Tibial artery (tissue), 4 donors: ENCODE results near the gene CHST1.

ENCODE experiments used
- DNase-seq, 2 donors: peaks; one replicate each; pipeline ENCODE4 v3.0.0-alpha.2; 2019
- H3K27ac ChIP-seq, 2 donors: fragments of 200-600 bp; sonication (generic) in 1 of 2; 1 replicate in 1 of 2; 2 replicates in 1 of 2; pipeline ENCODE4 v1.5.1; 2018 to 2019; ENCODE audit warnings: mild to moderate bottlenecking in 1 of 2
- H3K27me3 ChIP-seq, 2 donors: fragments of 200-600 bp; sonication (generic) in 1 of 2; one replicate each; pipeline versions ENCODE4 v1.5.1 to v1.6.0; 2016 to 2019
- H3K36me3 ChIP-seq, 3 donors: fragments of 200-600 bp; sonication (generic) in 2 of 3; one replicate each; pipeline ENCODE4 v1.5.1; 2016 to 2019; ENCODE audit warnings: mild to moderate bottlenecking in 2 of 3
- H3K4me1 ChIP-seq, 4 donors: fragments of 200-600 bp; sonication (generic) in 2 of 4; 1 replicate in 3 of 4; 2 replicates in 1 of 4; pipeline ENCODE4 v1.5.1; 2016 to 2019
- H3K4me3 ChIP-seq, 2 donors: fragments of 200-600 bp; sonication (generic) in 1 of 2; 1 replicate in 1 of 2; 2 replicates in 1 of 2; pipeline ENCODE4 v1.5.1; 2018 to 2019; ENCODE audit warnings: mild to moderate bottlenecking in 2 of 2
- H3K9me3 ChIP-seq, 3 donors: fragments of 200-600 bp; sonication (generic) in 1 of 3; one replicate each; pipeline ENCODE4 v1.5.1; 2016 to 2019
- CTCF ChIP-seq, 2 experiments: fragments of 200-600 bp in 1 of 2; fragments of 450-650 bp in 1 of 2; IDR thresholded peaks; one replicate each; pipeline ENCODE4 v1.5.1; 2017 to 2019; ENCODE audit warnings: antibody characterized with exemption in 2 of 2, mild to moderate bottlenecking in 1 of 2, moderate library complexity in 1 of 2
- intact Hi-C: fragments of 100-400 bp; cut with DNase I; formaldehyde crosslinking; loops from one replicate; pipeline ENCODE4 v1.15.0; 2023; ENCODE audit warnings: low total_unique reads

CHST1 gene

GRCh38 chr11:45653277-45653676 is 12.1 kb downstream of the CHST1 start:
- Histone ChIP-seq H3K4me1 (peaks cover 0 to 41% (median 15%) of the 10 kb centered on the region in 4 donors), H3K9me3 (no peaks in the 10 kb centered on the region), H3K36me3 (peaks cover 4 to 10% (median 8%) of the 10 kb centered on the region in 3 donors), H3K4me3 (no peak overlapping the region), H3K27ac (no peak overlapping the region), H3K27me3 (peaks cover 0 to 12% of the 10 kb centered on the region in 2 donors)
- intact Hi-C loops = loop anchor here (10.0 kb wide), 1 partner anchor 278 kb away; no protein-coding TSS in a partner anchor
- no peak for TF ChIP-seq CTCF (IDR thresholded peaks at IDR 0.05)
- no peak for DNase-seq

GRCh38 chr11:45652781-45653180 is 12.6 kb downstream of the CHST1 start:
- Histone ChIP-seq H3K27ac (no peak overlapping the region), H3K36me3 (peaks cover 4 to 10% (median 8%) of the 10 kb centered on the region in 3 donors), H3K9me3 (no peaks in the 10 kb centered on the region), H3K4me3 (no peak overlapping the region), H3K4me1 (peaks cover 0 to 36% (median 14%) of the 10 kb centered on the region in 4 donors), H3K27me3 (peaks cover 0 to 7% of the 10 kb centered on the region in 2 donors)
- TF ChIP-seq CTCF (IDR thresholded peaks at IDR 0.05) = no peak
- no peak for DNase-seq
- intact Hi-C loops = loop anchor here (10.0 kb wide), 1 partner anchor 278 kb away; no protein-coding TSS in a partner anchor

DNA sequence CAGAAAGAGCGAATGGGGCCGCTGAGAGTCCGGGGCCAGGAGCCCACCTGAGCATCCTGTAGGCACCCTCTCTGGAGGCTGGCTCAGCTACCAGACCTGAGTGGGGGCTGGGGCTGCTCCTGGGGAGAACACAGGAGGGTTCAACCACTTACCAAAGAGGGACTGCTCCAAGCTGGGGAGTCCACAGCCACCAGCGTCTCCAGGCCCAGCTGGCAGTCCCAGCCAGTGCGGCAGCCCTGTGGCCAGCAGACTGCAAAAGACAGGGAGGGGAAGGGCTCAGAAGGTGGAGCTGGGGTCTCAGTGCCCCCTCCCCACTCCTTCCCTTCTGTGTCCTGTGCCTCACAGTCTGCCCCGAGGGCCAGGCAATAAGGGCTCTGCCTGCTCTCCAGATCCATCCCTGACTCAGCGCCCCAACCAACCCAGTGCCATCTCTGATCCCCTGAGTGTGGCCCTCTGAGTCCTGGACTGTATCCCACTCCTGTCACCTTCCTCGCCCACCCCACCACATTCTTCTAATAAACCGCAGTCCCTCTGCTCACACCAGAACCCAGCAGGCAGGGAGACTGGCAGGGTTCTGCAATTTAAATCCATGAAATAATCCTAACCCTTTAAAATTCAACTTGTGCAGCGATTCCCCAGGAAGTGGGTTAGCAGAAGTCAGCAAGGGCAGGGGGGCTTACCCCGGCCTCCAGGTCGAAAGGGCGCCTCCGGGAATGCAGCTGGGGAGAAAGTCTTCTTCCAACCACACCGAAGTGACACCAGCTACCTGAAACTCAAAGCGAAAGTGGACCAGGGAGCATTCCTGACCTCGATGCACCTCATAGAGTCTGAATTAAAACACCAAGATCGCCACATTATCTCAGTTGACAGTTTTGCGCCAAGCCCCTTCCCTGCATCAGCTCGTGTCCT is 13.3 kb downstream of the CHST1 start:
- intact Hi-C loops = loop anchor here (10.0 kb wide), 1 partner anchor 277 kb away; no protein-coding TSS in a partner anchor
- TF ChIP-seq CTCF (IDR thresholded peaks at IDR 0.05) = no peak

DNA sequence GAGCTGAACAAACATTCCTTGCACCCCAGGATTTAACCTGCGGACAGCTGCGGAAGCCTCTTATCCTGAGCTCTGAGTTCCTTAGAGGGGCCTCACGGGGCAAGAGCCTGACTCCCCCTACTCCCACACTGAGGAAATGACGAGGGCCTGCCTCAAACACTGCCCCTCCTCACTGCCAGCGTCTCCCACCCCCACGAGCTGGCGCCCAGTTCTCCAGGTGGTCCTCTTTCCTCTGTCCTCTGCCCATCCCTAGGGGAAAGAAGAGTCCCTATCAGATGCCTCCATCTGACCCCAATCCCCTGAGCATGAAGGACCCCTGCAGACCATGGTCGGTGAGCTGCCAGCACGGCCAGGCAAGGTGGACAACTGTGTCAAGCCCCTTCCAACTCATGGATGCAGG is 14.3 kb downstream of the CHST1 start:
- no peak for TF ChIP-seq CTCF (IDR thresholded peaks at IDR 0.05)
- no peak for DNase-seq
- no peak overlapping the region for H3K4me3 ChIP-seq
- peaks cover 4 to 10% (median 8%) of the 10 kb centered on the region in 3 donors for H3K36me3 ChIP-seq
- no peaks in the 10 kb centered on the region for H3K9me3 ChIP-seq
- peaks cover 0 to 36% (median 14%) of the 10 kb centered on the region in 4 donors for H3K4me1 ChIP-seq
- no peak overlapping the region for H3K27ac ChIP-seq
- intact Hi-C loops = loop anchor here (10.0 kb wide), 1 partner anchor 276 kb away; no protein-coding TSS in a partner anchor
- H3K27me3 ChIP-seq = peaks cover 0 to 3% of the 10 kb centered on the region in 2 donors

More for the DNA sequence above, 13.3 kb downstream of the CHST1 start:
- peaks cover 0 to 5% of the 10 kb centered on the region in 2 donors for H3K27me3 ChIP-seq
- H3K27ac ChIP-seq = no peak overlapping the region
- no peak for DNase-seq
- peaks cover 0 to 36% (median 14%) of the 10 kb centered on the region in 4 donors for H3K4me1 ChIP-seq
- no peaks in the 10 kb centered on the region for H3K9me3 ChIP-seq
- peaks cover 4 to 10% (median 8%) of the 10 kb centered on the region in 3 donors for H3K36me3 ChIP-seq
- H3K4me3 ChIP-seq = no peak overlapping the region

DNA sequence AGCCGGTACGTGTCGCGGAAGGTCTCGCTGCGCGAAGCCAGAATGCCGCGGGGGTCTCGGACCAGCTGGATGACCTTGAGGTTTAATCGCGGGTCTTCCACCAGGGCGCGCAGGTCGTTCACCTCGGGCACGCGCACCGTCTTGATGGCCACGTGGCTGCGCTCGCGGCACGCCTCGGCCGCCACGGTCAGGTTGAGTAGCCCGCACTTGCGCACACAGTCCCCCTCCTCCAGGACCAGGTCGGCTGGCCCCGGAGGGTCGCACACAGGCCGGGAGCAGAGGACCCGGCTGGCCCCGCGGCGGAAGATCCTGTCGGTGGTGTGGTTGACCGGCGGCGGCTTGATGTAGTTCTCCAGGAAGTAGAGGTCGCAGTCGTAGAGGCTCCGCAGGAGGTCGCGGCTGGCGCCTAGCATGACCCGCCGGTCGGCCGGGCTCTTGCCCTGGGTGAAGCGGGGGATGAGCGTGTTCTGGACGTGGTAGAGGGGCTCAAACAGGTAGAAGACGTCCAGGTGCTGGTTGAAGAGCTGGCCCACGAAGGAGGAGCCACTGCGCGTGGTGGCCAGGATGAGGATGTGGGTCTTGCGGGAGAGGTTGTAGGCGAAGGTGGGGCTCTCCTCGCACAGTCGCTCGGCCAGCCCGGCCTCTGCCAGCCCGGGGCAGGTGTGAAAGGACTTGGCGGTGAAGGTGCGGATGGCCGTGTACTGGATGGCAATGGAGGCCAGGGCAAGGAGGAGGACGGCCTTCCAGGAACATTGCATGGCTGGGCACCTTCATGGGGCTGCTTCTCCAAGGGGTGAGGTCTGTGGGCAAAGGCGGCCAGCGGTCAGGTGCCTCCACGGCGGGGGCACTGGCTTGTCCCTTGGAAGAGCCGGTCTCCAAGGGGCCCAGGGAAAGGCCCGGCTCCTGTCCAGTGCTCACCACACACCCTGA is 15.0 kb downstream of the CHST1 start:
- Histone ChIP-seq H3K27me3 (no peaks in the 10 kb centered on the region), H3K27ac (no peak overlapping the region), H3K4me1 (peaks cover 0 to 33% (median 12%) of the 10 kb centered on the region in 4 donors), H3K36me3 (peaks cover 4 to 10% (median 8%) of the 10 kb centered on the region in 3 donors), H3K4me3 (no peak overlapping the region), H3K9me3 (no peaks in the 10 kb centered on the region)
- no peak for DNase-seq
- intact Hi-C loops = loop anchor here (10.0 kb wide), 1 partner anchor 276 kb away; no protein-coding TSS in a partner anchor
- TF ChIP-seq CTCF (IDR thresholded peaks at IDR 0.05) = no peak
